PC-9 (cell line): Measurements from ENCODE around the gene EDA2R. TPM values are rescaled to one million over a fixed set of nuclear protein-coding genes. Genes with fewer than 3 reads are reported as not detected.

Experiments
- BruUV-seq: library from RNA; stranded (reverse); fragments of 400-500 nt; replicated peaks from 2 replicates; lab custom pipeline; 2021; lab: Mats Ljungman, UMichigan
- CTCF ChIA-PET: fragments of 300-600 bp; sonication (Branson Sonifier 250); formaldehyde crosslinking; loops from one replicate; lab custom pipeline; 2022; ENCODE audit warnings: antibody characterized with exemption; lab: Charles Lee
- POLR2A ChIA-PET: fragments of 300-600 bp; sonication (Branson Sonifier 250); formaldehyde crosslinking; loops from one replicate; lab custom pipeline; 2022; ENCODE audit warnings: antibody characterized with exemption; ENCODE audit not compliant: unreplicated experiment; lab: Charles Lee
- DNase-seq, 2 experiments: peaks; one replicate each; pipeline versions ENCODE4 v3.0.0 to v3.0.0-alpha.2; 2015 to 2022; ENCODE audit warnings: mixed read lengths in 1 of 2
- H2AFZ ChIP-seq: fragments of 200-600 bp; sonication (generic); 2 replicates; pipeline ENCODE4 v1.8.1; 2017; ENCODE audit warnings: antibody characterized with exemption
- H3F3A ChIP-seq: fragments of 200-600 bp; sonication (generic); 2 replicates; pipeline ENCODE4 v1.8.1; 2017; ENCODE audit warnings: antibody characterized with exemption, mild to moderate bottlenecking, low read depth; ENCODE audit not compliant: insufficient read depth
- H3K27ac ChIP-seq: fragments of 200-600 bp; sonication (generic); 2 replicates; pipeline ENCODE4 v1.6.1; 2016; ENCODE audit warnings: mixed run types
- H3K27me3 ChIP-seq: fragments of 200-600 bp; sonication (generic); 2 replicates; pipeline ENCODE4 v1.6.1; 2016; ENCODE audit warnings: low read depth, mixed run types; ENCODE audit not compliant: insufficient read depth
- H3K36me3 ChIP-seq: fragments of 200-600 bp; sonication (generic); 2 replicates; pipeline ENCODE4 v1.6.1; 2016; ENCODE audit warnings: low read depth, mixed run types
- H3K4me1 ChIP-seq: fragments of 200-600 bp; sonication (generic); replicated peaks from 2 replicates; pipeline ENCODE4 v1.6.1; 2016; ENCODE audit warnings: mixed run types; ENCODE audit not compliant: insufficient read depth
- H3K4me2 ChIP-seq: fragments of 200-600 bp; sonication (generic); 2 replicates; pipeline ENCODE4 v1.6.1; 2017; ENCODE audit warnings: mixed run types
- H3K4me3 ChIP-seq: fragments of 200-600 bp; sonication (generic); 2 replicates; pipeline ENCODE4 v1.6.1; 2016; ENCODE audit warnings: mixed run types
- H3K79me2 ChIP-seq: fragments of 200-600 bp; sonication (generic); 2 replicates; pipeline ENCODE4 v1.6.1; 2017; ENCODE audit warnings: low read depth, mixed run types
- H3K9me2 ChIP-seq: fragments of 200-600 bp; sonication (generic); 2 replicates; pipeline ENCODE4 v1.8.1; 2017; ENCODE audit warnings: mild to moderate bottlenecking; ENCODE audit not compliant: insufficient read depth
- H3K9me3 ChIP-seq: fragments of 200-600 bp; sonication (generic); 2 replicates; pipeline ENCODE4 v1.8.1; 2016; ENCODE audit warnings: low read depth; ENCODE audit not compliant: insufficient read depth
- H4K20me1 ChIP-seq: fragments of 200-600 bp; sonication (generic); 2 replicates; pipeline ENCODE4 v1.8.1; 2017; ENCODE audit not compliant: insufficient read depth
- EZH2 ChIP-seq: fragments of 200-600 bp; sonication (generic); IDR thresholded peaks from 2 replicates; pipeline ENCODE4 v1.8.0; 2017; ENCODE audit warnings: antibody characterized with exemption, low read depth
- intact Hi-C: fragments of 100-400 bp; cut with micrococcal nuclease; formaldehyde crosslinking; loops from one replicate; pipeline ENCODE4 v1.10.0; 2022; ENCODE audit not compliant: unreplicated experiment
- total RNA-seq: library from RNA; stranded (reverse); gene quantifications from 2 replicates; pipeline ENCODE4 v1.2.3, GENCODE V29; 2021
- TF ChIP-seq, protein P1 (sequence below): fragments of 200-600 bp; sonication (generic); conservative IDR thresholded peaks from 2 replicates; pipeline ENCODE4 v1.6.1; 2017; ENCODE audit warnings: mixed run types, antibody characterized with exemption, mild to moderate bottlenecking, moderate library complexity

The EDA2R gene
- total RNA-seq, 1 experiment from 2014 or later: not detected

GRCh38 chrX:66601522-66601921 lies 37.4 kb downstream of the EDA2R start:
- Histone ChIP-seq H3K9me2 (no peaks in the 10 kb centered on the region), H3K4me3 (no peak overlapping the region), H3K9me3 (no peaks in the 10 kb centered on the region), H3K36me3 (no peaks in the 10 kb centered on the region), H3F3A (no peaks in the 10 kb centered on the region), H3K27ac (no peak overlapping the region), H4K20me1 (no peaks in the 10 kb centered on the region), H3K4me2 (no peak overlapping the region), H2AFZ (no peak overlapping the region), H3K27me3 (no peaks in the 10 kb centered on the region), H3K4me1 (no peaks in the 10 kb centered on the region), H3K79me2 (no peaks in the 10 kb centered on the region)
- ChIA-PET CTCF (no interaction called here), POLR2A (no interaction called here)
- TF ChIP-seq, protein P1, sequence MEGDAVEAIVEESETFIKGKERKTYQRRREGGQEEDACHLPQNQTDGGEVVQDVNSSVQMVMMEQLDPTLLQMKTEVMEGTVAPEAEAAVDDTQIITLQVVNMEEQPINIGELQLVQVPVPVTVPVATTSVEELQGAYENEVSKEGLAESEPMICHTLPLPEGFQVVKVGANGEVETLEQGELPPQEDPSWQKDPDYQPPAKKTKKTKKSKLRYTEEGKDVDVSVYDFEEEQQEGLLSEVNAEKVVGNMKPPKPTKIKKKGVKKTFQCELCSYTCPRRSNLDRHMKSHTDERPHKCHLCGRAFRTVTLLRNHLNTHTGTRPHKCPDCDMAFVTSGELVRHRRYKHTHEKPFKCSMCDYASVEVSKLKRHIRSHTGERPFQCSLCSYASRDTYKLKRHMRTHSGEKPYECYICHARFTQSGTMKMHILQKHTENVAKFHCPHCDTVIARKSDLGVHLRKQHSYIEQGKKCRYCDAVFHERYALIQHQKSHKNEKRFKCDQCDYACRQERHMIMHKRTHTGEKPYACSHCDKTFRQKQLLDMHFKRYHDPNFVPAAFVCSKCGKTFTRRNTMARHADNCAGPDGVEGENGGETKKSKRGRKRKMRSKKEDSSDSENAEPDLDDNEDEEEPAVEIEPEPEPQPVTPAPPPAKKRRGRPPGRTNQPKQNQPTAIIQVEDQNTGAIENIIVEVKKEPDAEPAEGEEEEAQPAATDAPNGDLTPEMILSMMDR: no peak
- TF ChIP-seq EZH2: no peak
- no peak for DNase-seq
- BruUV-seq: no TSS peak
- intact Hi-C loops: no loop called here

DNA sequence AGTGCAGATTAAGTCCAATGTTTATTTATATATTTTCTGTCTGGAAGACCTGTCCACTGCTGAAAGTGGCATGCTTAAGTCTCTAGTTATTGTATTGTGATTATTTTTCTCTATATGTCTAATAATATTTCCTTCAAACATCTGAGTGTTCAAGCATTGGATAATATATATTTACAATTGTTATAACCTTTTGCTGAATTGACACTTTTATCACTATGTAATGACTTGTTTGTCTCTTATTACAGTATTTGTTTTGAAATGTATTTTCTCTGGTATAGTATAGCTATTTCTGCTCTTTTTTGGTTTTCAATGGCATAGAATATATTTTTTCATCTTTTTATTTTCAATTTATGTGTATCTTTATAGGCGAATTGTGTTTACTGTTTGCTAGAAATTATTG lies 59.7 kb downstream of the EDA2R start:
- Histone ChIP-seq H3K4me3 (no peak overlapping the region), H3K4me2 (no peak overlapping the region), H3K4me1 (no peaks in the 10 kb centered on the region), H3K27ac (no peak overlapping the region), H4K20me1 (no peaks in the 10 kb centered on the region), H2AFZ (no peak overlapping the region), H3K27me3 (no peaks in the 10 kb centered on the region), H3K9me2 (no peaks in the 10 kb centered on the region), H3K36me3 (no peaks in the 10 kb centered on the region), H3K9me3 (no peaks in the 10 kb centered on the region), H3F3A (no peaks in the 10 kb centered on the region), H3K79me2 (no peaks in the 10 kb centered on the region)
- BruUV-seq: no TSS peak
- no peak for DNase-seq
- POLR2A ChIA-PET: no interaction called here
- CTCF ChIA-PET: no interaction called here
- TF ChIP-seq EZH2: no peak
- TF ChIP-seq, protein P1: no peak
- intact Hi-C loops: no loop called here

DNA sequence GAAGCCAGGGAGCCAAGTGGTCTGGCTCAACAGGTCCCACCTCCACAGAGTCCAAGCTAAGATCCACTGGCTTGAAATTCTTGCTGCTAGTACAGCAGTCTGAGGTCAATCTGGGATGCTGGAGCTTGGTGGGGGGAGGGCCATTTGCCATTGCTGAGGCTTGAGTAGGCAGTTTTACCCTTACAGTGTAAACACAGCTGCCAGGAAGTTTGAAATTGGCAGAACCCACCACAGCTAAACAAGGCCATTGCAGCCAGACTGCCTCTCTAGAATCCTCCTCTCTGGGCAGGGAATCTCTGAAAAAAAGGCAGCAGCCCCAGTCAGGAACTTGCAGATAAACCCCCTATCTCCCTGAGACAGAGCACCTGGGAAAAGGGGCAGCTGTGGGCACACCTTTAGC lies 84.9 kb downstream of the EDA2R start:
- Histone ChIP-seq H3K79me2 (no peaks in the 10 kb centered on the region), H3K4me3 (no peak overlapping the region), H3K9me2 (no peaks in the 10 kb centered on the region), H3K4me1 (no peaks in the 10 kb centered on the region), H4K20me1 (no peaks in the 10 kb centered on the region), H3K27ac (no peak overlapping the region), H3K9me3 (no peaks in the 10 kb centered on the region), H2AFZ (no peak overlapping the region), H3K4me2 (no peak overlapping the region), H3K36me3 (no peaks in the 10 kb centered on the region), H3F3A (no peaks in the 10 kb centered on the region), H3K27me3 (no peaks in the 10 kb centered on the region)
- no TSS peak for BruUV-seq
- TF ChIP-seq EZH2: no peak
- TF ChIP-seq, protein P1: no peak
- ChIA-PET CTCF (no interaction called here), POLR2A (no interaction called here)
- intact Hi-C loops: no loop called here
- no peak for DNase-seq
